Measurements from ENCODE around the gene IL1RAPL1. TPM values are rescaled to one million over a fixed set of nuclear protein-coding genes. Genes with fewer than 3 reads are reported as not detected.

The IL1RAPL1 gene
- total and polyA plus RNA-seq, 4 experiments from 2014 or later: not detected

- H3K27me3 ChIP-seq (ENCODE audit: insufficient read depth, low read length): no peaks in the 10 kb centered on the region
- no peak overlapping the region for H3K4me3 ChIP-seq (ENCODE audit: low read length in 2 of 2)
- H3K4me1 Mint-ChIP-seq: no peaks in the 10 kb centered on the region
- H3K27ac ChIP-seq (ENCODE audit: low read depth, low read length): no peak overlapping the region
- no peaks in the 10 kb centered on the region for H3K36me3 ChIP-seq (ENCODE audit: insufficient read depth, low read length)
- no peaks in the 10 kb centered on the region for H3K36me3 Mint-ChIP-seq
- DNase-seq: no peak
- POLR2A ChIA-PET (ENCODE audit: partially characterized antibody): no interaction called here
- intact Hi-C loops (cut with micrococcal nuclease): no loop called here
- H3K27ac Mint-ChIP-seq: no peak overlapping the region
- no peaks in the 10 kb centered on the region for H3K27me3 Mint-ChIP-seq
- H3K9me3 Mint-ChIP-seq: peaks cover 0 to 7% (median 0%) of the 10 kb centered on the region in 8 donors
- no peaks in the 10 kb centered on the region for H3K4me1 ChIP-seq (ENCODE audit: insufficient read depth, low read length)
- CTCF ChIA-PET (ENCODE audit: partially characterized antibody): no interaction called here
- H3K4me3 Mint-ChIP-seq: no peak overlapping the region
- H3K9me3 ChIP-seq (ENCODE audit: control insufficient read depth in 1 of 2, low read length in 2 of 2): no peaks in the 10 kb centered on the region
Observed at GRCh38 chrX:29143356-29143755, 556.1 kb downstream of the IL1RAPL1 start.

GRCh38 chrX:29143756-29144155 is 556.5 kb downstream of the IL1RAPL1 start:
- H3K27me3 ChIP-seq (ENCODE audit: insufficient read depth, low read length): no peaks in the 10 kb centered on the region
- intact Hi-C loops (cut with micrococcal nuclease): no loop called here
- Mint-ChIP-seq H3K4me3 (no peak overlapping the region), H3K27me3 (no peaks in the 10 kb centered on the region), H3K36me3 (no peaks in the 10 kb centered on the region), H3K27ac (peak overlapping the region in 1 of 7 donors; percentile 71), H3K9me3 (peaks cover 0 to 7% (median 0%) of the 10 kb centered on the region in 8 donors), H3K4me1 (no peaks in the 10 kb centered on the region)
- no peak overlapping the region for H3K4me3 ChIP-seq (ENCODE audit: low read length in 2 of 2)
- CTCF ChIA-PET (ENCODE audit: partially characterized antibody): no interaction called here
- DNase-seq: no peak
- H3K9me3 ChIP-seq (ENCODE audit: control insufficient read depth in 1 of 2, low read length in 2 of 2): no peaks in the 10 kb centered on the region
- H3K27ac ChIP-seq (ENCODE audit: low read depth, low read length): no peak overlapping the region
- no peaks in the 10 kb centered on the region for H3K4me1 ChIP-seq (ENCODE audit: insufficient read depth, low read length)
- H3K36me3 ChIP-seq (ENCODE audit: insufficient read depth, low read length): no peaks in the 10 kb centered on the region
- POLR2A ChIA-PET (ENCODE audit: partially characterized antibody): no interaction called here

DNA sequence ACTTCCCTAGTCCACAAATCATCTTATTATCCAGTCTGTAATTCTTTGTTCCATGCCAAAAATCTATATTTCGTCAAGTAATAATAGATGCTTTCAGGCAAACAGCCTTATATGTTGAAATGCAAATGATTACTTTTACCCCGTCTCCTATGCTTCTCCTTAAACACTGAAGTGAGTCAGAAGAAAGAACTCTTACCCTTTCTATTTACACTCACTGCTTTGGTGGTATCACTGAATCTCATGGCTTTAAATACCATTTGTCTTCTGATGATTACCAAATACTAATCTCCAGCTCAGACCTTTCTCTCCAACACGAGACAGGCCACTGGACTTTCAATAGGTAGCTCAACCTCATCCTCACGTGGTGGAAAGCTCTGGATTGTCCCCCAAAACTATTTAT is 558.1 kb downstream of the IL1RAPL1 start:
- intact Hi-C loops (cut with micrococcal nuclease): no loop called here
- POLR2A ChIA-PET (ENCODE audit: partially characterized antibody): no interaction called here

DNA sequence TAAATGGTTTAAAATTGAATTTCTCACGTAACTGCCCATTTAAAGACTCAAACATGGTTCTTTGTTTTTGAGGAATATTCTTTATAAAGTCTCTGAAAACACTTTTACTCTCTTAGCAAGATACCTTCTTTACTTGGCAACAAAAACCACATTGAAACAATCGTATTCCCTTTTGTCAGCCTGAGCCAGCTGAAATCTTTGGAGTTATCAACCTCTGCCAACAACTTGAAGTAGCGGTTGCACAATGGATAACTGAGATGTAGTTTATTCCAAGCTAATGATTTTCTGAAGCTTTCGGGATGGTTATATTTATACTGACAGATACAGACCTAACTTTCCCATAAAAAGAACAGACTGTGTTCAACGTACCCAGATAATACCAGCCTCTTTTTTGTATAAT is 561.3 kb downstream of the IL1RAPL1 start:
- H3K27me3 Mint-ChIP-seq: no peaks in the 10 kb centered on the region
- intact Hi-C loops (cut with micrococcal nuclease): no loop called here
- POLR2A ChIA-PET (ENCODE audit: partially characterized antibody): no interaction called here
- H3K27ac ChIP-seq (ENCODE audit: low read depth, low read length): no peak overlapping the region
- CTCF ChIA-PET (ENCODE audit: partially characterized antibody): no interaction called here
- no peak overlapping the region for H3K4me3 Mint-ChIP-seq
- no peak overlapping the region for H3K27ac Mint-ChIP-seq
- H3K27me3 ChIP-seq (ENCODE audit: insufficient read depth, low read length): no peaks in the 10 kb centered on the region
- peaks cover 0 to 12% (median 3%) of the 10 kb centered on the region in 8 donors for H3K9me3 Mint-ChIP-seq
- H3K9me3 ChIP-seq (ENCODE audit: control insufficient read depth in 1 of 2, low read length in 2 of 2): no peaks in the 10 kb centered on the region
- DNase-seq: no peak
- H3K36me3 ChIP-seq (ENCODE audit: insufficient read depth, low read length): no peaks in the 10 kb centered on the region
- no peak overlapping the region for H3K4me3 ChIP-seq (ENCODE audit: low read length in 2 of 2)
- H3K36me3 Mint-ChIP-seq: no peaks in the 10 kb centered on the region
- H3K4me1 Mint-ChIP-seq: no peaks in the 10 kb centered on the region
- H3K4me1 ChIP-seq (ENCODE audit: insufficient read depth, low read length): no peaks in the 10 kb centered on the region

More for the DNA sequence above, 558.1 kb downstream of the IL1RAPL1 start:
- Mint-ChIP-seq H3K9me3 (peaks cover 0 to 7% (median 2%) of the 10 kb centered on the region in 8 donors), H3K36me3 (no peaks in the 10 kb centered on the region), H3K4me3 (no peak overlapping the region), H3K27ac (no peak overlapping the region), H3K4me1 (no peaks in the 10 kb centered on the region), H3K27me3 (no peaks in the 10 kb centered on the region)
- Histone ChIP-seq H3K9me3 (ENCODE audit: control insufficient read depth in 1 of 2, low read length in 2 of 2) (no peaks in the 10 kb centered on the region), H3K36me3 (ENCODE audit: insufficient read depth, low read length) (no peaks in the 10 kb centered on the region), H3K4me3 (ENCODE audit: low read length in 2 of 2) (no peak overlapping the region), H3K27me3 (ENCODE audit: insufficient read depth, low read length) (no peaks in the 10 kb centered on the region), H3K27ac (ENCODE audit: low read depth, low read length) (no peak overlapping the region), H3K4me1 (ENCODE audit: insufficient read depth, low read length) (no peaks in the 10 kb centered on the region)
- DNase-seq: no peak
- CTCF ChIA-PET (ENCODE audit: partially characterized antibody): no interaction called here

GRCh38 chrX:29155286-29155685 is 568.0 kb downstream of the IL1RAPL1 start:
- H3K9me3 Mint-ChIP-seq: peaks cover 0 to 7% (median under 1%) of the 10 kb centered on the region in 8 donors
- Histone ChIP-seq H3K27me3 (ENCODE audit: insufficient read depth, low read length) (no peaks in the 10 kb centered on the region), H3K4me1 (ENCODE audit: insufficient read depth, low read length) (no peaks in the 10 kb centered on the region), H3K36me3 (ENCODE audit: insufficient read depth, low read length) (no peaks in the 10 kb centered on the region), H3K27ac (ENCODE audit: low read depth, low read length) (no peak overlapping the region), H3K4me3 (ENCODE audit: low read length in 2 of 2) (no peak overlapping the region), H3K9me3 (ENCODE audit: control insufficient read depth in 1 of 2, low read length in 2 of 2) (no peaks in the 10 kb centered on the region)
- intact Hi-C loops (cut with micrococcal nuclease): no loop called here
- H3K4me1 Mint-ChIP-seq: no peaks in the 10 kb centered on the region
- no peak overlapping the region for H3K27ac Mint-ChIP-seq
- H3K4me3 Mint-ChIP-seq: no peak overlapping the region
- H3K36me3 Mint-ChIP-seq: no peaks in the 10 kb centered on the region
- H3K27me3 Mint-ChIP-seq: no peaks in the 10 kb centered on the region
- POLR2A ChIA-PET (ENCODE audit: partially characterized antibody): no interaction called here
- DNase-seq: no peak
- CTCF ChIA-PET (ENCODE audit: partially characterized antibody): no interaction called here

DNA sequence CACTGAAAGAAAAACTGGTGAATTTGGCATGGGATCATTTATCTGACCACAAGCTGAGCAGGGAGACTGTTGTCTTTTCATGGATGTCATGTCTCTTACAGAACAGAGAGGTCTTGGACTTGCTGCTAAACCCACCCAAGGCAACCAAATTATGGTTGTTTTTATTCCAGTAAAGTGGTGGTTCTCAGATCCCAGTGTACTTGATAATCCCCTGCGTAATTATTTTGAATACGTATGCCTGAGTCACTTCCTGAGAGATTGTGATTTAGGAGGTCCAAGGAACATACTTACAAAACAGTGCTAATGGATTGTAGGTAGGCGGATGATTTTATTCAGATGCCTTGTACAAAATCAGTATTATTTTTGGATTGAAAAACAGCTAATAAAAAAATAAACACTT is 585.6 kb downstream of the IL1RAPL1 start:
- H3K9me3 Mint-ChIP-seq: peaks cover 0 to 11% (median 0%) of the 10 kb centered on the region in 8 donors
- H3K4me3 ChIP-seq (ENCODE audit: low read length in 2 of 2): no peak overlapping the region
- H3K4me1 Mint-ChIP-seq: no peaks in the 10 kb centered on the region
- POLR2A ChIA-PET (ENCODE audit: partially characterized antibody): no interaction called here
- no peak overlapping the region for H3K27ac Mint-ChIP-seq
- H3K27me3 ChIP-seq (ENCODE audit: insufficient read depth, low read length): no peaks in the 10 kb centered on the region
- DNase-seq: no peak
- no peaks in the 10 kb centered on the region for H3K4me1 ChIP-seq (ENCODE audit: insufficient read depth, low read length)
- intact Hi-C loops (cut with micrococcal nuclease): no loop called here
- H3K4me3 Mint-ChIP-seq: no peak overlapping the region
- H3K9me3 ChIP-seq (ENCODE audit: control insufficient read depth in 1 of 2, low read length in 2 of 2): no peaks in the 10 kb centered on the region
- no peaks in the 10 kb centered on the region for H3K36me3 Mint-ChIP-seq
- no peaks in the 10 kb centered on the region for H3K27me3 Mint-ChIP-seq
- no peaks in the 10 kb centered on the region for H3K36me3 ChIP-seq (ENCODE audit: insufficient read depth, low read length)
- CTCF ChIA-PET (ENCODE audit: partially characterized antibody): no interaction called here
- no peak overlapping the region for H3K27ac ChIP-seq (ENCODE audit: low read depth, low read length)

DNA sequence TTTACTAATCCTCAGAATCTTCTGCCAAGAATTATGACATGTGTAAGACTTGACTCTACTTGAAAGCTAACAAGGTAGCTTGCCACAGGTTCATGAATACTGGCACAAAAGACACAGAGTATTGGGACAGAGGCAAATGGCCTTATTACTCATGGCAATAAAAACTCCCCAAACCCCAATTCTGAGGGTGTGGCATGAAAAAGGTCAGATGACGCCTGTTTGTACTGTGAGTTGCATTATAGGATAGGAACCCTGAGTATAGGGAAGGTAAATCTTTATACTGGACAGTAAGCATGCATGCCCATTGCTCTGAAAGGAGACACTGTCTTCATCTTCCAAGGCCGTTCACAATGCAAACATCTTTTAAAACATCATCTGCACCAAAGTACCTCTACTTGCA is 600.0 kb downstream of the IL1RAPL1 start:
- Mint-ChIP-seq H3K36me3 (no peaks in the 10 kb centered on the region), H3K27ac (no peak overlapping the region), H3K4me1 (no peaks in the 10 kb centered on the region), H3K9me3 (peaks cover 0 to 8% (median under 1%) of the 10 kb centered on the region in 8 donors), H3K27me3 (no peaks in the 10 kb centered on the region), H3K4me3 (no peak overlapping the region)
- Histone ChIP-seq H3K27ac (ENCODE audit: low read depth, low read length) (no peak overlapping the region), H3K9me3 (ENCODE audit: control insufficient read depth in 1 of 2, low read length in 2 of 2) (no peaks in the 10 kb centered on the region), H3K36me3 (ENCODE audit: insufficient read depth, low read length) (no peaks in the 10 kb centered on the region), H3K27me3 (ENCODE audit: insufficient read depth, low read length) (no peaks in the 10 kb centered on the region), H3K4me1 (ENCODE audit: insufficient read depth, low read length) (no peaks in the 10 kb centered on the region), H3K4me3 (ENCODE audit: low read length in 2 of 2) (no peak overlapping the region)
- DNase-seq: no peak
- POLR2A ChIA-PET (ENCODE audit: partially characterized antibody): no interaction called here
- CTCF ChIA-PET (ENCODE audit: partially characterized antibody): no interaction called here
- intact Hi-C loops (cut with micrococcal nuclease): no loop called here

DNA sequence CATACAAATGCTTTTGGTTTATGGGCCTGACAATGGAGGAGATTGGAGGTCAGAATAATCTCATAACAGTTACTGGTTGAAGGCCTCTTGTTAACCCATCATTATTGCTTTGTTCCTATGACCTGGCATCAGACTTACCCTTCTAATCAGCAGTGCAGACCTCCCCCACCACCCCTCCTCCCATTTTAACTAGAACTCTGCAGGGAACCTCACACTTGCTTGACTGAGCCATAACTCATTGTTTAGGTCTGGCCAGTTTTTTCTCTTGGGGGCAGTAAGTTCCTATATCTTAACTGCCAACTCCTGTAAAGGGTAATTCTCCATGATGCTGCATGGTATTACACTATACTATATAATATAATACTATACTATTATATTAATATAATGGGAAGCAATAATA is 609.3 kb downstream of the IL1RAPL1 start:
- CTCF ChIA-PET (ENCODE audit: partially characterized antibody): no interaction called here
- POLR2A ChIA-PET (ENCODE audit: partially characterized antibody): no interaction called here
- H3K4me1 Mint-ChIP-seq: no peaks in the 10 kb centered on the region
- H3K27me3 Mint-ChIP-seq: no peaks in the 10 kb centered on the region
- Histone ChIP-seq H3K27me3 (ENCODE audit: insufficient read depth, low read length) (no peaks in the 10 kb centered on the region), H3K4me3 (ENCODE audit: low read length in 2 of 2) (no peak overlapping the region), H3K36me3 (ENCODE audit: insufficient read depth, low read length) (no peaks in the 10 kb centered on the region), H3K27ac (ENCODE audit: low read depth, low read length) (no peak overlapping the region), H3K9me3 (ENCODE audit: control insufficient read depth in 1 of 2, low read length in 2 of 2) (no peaks in the 10 kb centered on the region), H3K4me1 (ENCODE audit: insufficient read depth, low read length) (no peaks in the 10 kb centered on the region)
- no peak for DNase-seq
- peaks cover 0 to 3% (median 0%) of the 10 kb centered on the region in 8 donors for H3K9me3 Mint-ChIP-seq
- H3K4me3 Mint-ChIP-seq: no peak overlapping the region
- H3K36me3 Mint-ChIP-seq: no peaks in the 10 kb centered on the region
- H3K27ac Mint-ChIP-seq: no peak overlapping the region
- intact Hi-C loops (cut with micrococcal nuclease): no loop called here

Data from CD4-positive, alpha-beta memory T cell (primary cell).